Ishikawa (cell line): Measurements from ENCODE around the gene GH1.

Source experiments
- CEBPB ChIP-seq: IDR thresholded peaks from 2 replicates; pipeline ENCODE4 v1.6.1; 2012
- CREB1 ChIP-seq: IDR thresholded peaks from 2 replicates; pipeline ENCODE4 v1.6.1; 2012; ENCODE audit warnings: low read depth
- EGR1 ChIP-seq: IDR thresholded peaks from 2 replicates; pipeline ENCODE4 v1.6.1; 2012
- EP300 ChIP-seq: IDR thresholded peaks from 2 replicates; pipeline ENCODE4 v1.6.1; 2012; ENCODE audit warnings: borderline replicate concordance
- FOXM1 ChIP-seq: IDR thresholded peaks from 2 replicates; pipeline ENCODE4 v1.6.1; 2012; ENCODE audit warnings: low read depth, borderline replicate concordance
- MAX ChIP-seq: IDR thresholded peaks from 2 replicates; pipeline ENCODE4 v1.6.1; 2012
- NFIC ChIP-seq: IDR thresholded peaks from 2 replicates; pipeline ENCODE4 v1.6.1; 2012
- RAD21 ChIP-seq: IDR thresholded peaks from 2 replicates; pipeline ENCODE4 v1.6.1; 2012; ENCODE audit warnings: low read depth
- TAF1 ChIP-seq: IDR thresholded peaks from 2 replicates; pipeline ENCODE4 v1.6.1; 2012; ENCODE audit warnings: low read depth, mild to moderate bottlenecking
- TCF12 ChIP-seq: IDR thresholded peaks from 2 replicates; pipeline ENCODE4 v1.6.1; 2012; ENCODE audit warnings: low read depth
- TEAD4 ChIP-seq: IDR thresholded peaks from 2 replicates; pipeline ENCODE4 v1.6.1; 2012
- YY1 ChIP-seq: IDR thresholded peaks from 2 replicates; pipeline ENCODE4 v1.6.1; 2012; ENCODE audit warnings: low read depth
- ZBTB7A ChIP-seq: IDR thresholded peaks from 2 replicates; pipeline ENCODE4 v1.6.1; 2012; ENCODE audit warnings: low read depth
- TF ChIP-seq, protein P1 (sequence below): IDR thresholded peaks from 2 replicates; pipeline ENCODE4 v1.6.1; 2012; ENCODE audit warnings: low read depth, mild to moderate bottlenecking
- TF ChIP-seq, protein P2 (sequence below): IDR thresholded peaks from 2 replicates; pipeline ENCODE4 v1.6.1; 2012

The GH1 gene

DNA sequence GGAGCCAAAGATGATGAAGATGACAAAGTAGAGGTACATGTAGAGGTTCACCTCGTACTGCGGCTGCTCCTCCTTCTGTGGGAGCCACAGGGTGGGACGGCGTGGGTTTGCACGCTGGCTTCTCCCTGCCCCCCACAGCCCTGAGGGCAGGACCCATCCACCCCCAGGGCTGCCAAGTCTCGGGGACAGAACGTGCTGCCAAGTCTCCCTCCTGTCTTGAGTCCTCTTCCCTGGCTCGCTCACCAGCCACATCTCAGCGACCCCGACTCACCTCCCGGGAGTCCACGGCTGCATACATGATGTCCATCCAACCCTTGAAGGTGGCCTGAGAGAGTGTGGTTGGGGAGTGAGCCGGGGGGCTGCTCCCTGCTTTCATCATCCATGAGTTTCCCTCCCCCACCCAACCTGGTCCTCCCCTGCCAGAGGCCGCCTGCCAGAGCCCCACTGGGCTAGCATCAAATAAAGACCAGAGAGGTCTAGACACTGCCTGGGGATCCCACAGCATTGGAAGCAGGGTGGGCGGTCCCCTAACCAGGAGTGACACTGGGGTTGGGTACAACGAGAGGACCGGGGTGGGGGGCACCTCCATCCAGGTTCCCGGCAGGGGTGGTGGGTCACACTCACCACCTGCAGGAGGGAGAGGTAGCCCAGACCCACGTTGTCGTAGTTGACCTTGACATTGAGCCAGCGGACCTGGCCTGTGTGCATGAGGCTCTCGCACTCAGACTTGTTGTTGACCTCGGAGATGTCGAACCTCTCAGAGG, 26.3 kb upstream of the GH1 start:
- TF ChIP-seq EP300 = no peak
- TF ChIP-seq, protein P1, sequence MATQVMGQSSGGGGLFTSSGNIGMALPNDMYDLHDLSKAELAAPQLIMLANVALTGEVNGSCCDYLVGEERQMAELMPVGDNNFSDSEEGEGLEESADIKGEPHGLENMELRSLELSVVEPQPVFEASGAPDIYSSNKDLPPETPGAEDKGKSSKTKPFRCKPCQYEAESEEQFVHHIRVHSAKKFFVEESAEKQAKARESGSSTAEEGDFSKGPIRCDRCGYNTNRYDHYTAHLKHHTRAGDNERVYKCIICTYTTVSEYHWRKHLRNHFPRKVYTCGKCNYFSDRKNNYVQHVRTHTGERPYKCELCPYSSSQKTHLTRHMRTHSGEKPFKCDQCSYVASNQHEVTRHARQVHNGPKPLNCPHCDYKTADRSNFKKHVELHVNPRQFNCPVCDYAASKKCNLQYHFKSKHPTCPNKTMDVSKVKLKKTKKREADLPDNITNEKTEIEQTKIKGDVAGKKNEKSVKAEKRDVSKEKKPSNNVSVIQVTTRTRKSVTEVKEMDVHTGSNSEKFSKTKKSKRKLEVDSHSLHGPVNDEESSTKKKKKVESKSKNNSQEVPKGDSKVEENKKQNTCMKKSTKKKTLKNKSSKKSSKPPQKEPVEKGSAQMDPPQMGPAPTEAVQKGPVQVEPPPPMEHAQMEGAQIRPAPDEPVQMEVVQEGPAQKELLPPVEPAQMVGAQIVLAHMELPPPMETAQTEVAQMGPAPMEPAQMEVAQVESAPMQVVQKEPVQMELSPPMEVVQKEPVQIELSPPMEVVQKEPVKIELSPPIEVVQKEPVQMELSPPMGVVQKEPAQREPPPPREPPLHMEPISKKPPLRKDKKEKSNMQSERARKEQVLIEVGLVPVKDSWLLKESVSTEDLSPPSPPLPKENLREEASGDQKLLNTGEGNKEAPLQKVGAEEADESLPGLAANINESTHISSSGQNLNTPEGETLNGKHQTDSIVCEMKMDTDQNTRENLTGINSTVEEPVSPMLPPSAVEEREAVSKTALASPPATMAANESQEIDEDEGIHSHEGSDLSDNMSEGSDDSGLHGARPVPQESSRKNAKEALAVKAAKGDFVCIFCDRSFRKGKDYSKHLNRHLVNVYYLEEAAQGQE = no peak
- TF ChIP-seq YY1 = no peak
- TF ChIP-seq NFIC = no peak
- TF ChIP-seq MAX = no peak
- TF ChIP-seq CREB1 = no peak
- TF ChIP-seq RAD21 = no peak

DNA sequence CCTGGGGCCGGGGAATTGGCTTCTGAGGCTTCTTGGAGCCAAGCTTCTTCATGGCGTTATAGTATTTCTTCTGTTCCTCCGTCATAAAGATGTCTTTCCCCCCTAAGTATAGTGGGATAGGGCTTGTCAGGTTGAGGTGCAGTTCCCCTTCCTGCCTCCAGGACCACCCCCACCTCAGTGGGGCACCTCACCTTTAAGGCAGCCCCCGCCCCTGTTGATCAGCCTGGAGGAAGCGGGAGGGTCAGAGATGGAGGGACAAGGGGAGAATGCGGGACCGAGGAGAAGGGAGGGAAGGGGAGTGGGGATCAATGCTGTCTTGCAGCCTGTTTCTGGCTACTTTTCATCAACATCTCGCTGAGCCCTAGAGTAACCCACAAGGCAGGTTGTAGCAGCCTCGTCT, 25.1 kb upstream of the GH1 start:
- TF ChIP-seq TCF12 (no peak), EP300 (no peak), EGR1 (no peak), CREB1 (no peak), YY1 (no peak), TAF1 (no peak), CEBPB (no peak), TEAD4 (no peak), ZBTB7A (no peak), NFIC (no peak), MAX (no peak)
- TF ChIP-seq, protein P1 = no peak

GRCh38 chr17:63942309-63942985, 23.8 kb upstream of the GH1 start:
- no peak for TF ChIP-seq TCF12
- TF ChIP-seq YY1 = no peak
- TF ChIP-seq MAX = no peak
- TF ChIP-seq, protein P1 = no peak
- TF ChIP-seq, protein P2, sequence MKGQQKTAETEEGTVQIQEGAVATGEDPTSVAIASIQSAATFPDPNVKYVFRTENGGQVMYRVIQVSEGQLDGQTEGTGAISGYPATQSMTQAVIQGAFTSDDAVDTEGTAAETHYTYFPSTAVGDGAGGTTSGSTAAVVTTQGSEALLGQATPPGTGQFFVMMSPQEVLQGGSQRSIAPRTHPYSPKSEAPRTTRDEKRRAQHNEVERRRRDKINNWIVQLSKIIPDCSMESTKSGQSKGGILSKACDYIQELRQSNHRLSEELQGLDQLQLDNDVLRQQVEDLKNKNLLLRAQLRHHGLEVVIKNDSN = no peak
- no peak for TF ChIP-seq TEAD4
- TF ChIP-seq CEBPB = no peak
- no peak for TF ChIP-seq RAD21
- TF ChIP-seq EP300 = no peak
- TF ChIP-seq EGR1 = no peak
- no peak for TF ChIP-seq FOXM1
- TF ChIP-seq TAF1 = no peak
- no peak for TF ChIP-seq CREB1
- TF ChIP-seq ZBTB7A = no peak

- TF ChIP-seq, protein P1 = no peak
- TF ChIP-seq RAD21 = no peak
- no peak for TF ChIP-seq YY1
- no peak for TF ChIP-seq EP300
- TF ChIP-seq ZBTB7A = no peak
- TF ChIP-seq, protein P2 = no peak
- TF ChIP-seq CREB1 = no peak
- TF ChIP-seq CEBPB = no peak
- no peak for TF ChIP-seq TAF1
- no peak for TF ChIP-seq TEAD4
- TF ChIP-seq FOXM1 = no peak
- no peak for TF ChIP-seq MAX
- no peak for TF ChIP-seq TCF12
- TF ChIP-seq NFIC = no peak
- TF ChIP-seq EGR1 = no peak
Observed at GRCh38 chr17:63941751-63942150, 23.1 kb upstream of the GH1 start.
